GM13977 (cell line): Measurements from ENCODE around the gene N4BP2L2.

Experiments
- DNase-seq: peaks from one replicate; pipeline ENCODE4 v3.0.0; 2012; ENCODE audit warnings: low spot score
- in situ Hi-C: fragments of 300-500 bp; cut with MboI; formaldehyde crosslinking; loops from one replicate; pipeline ENCODE4 v1.12.0; 2022; ENCODE audit warnings: low sequenced_read_pairs, low pct_unique_long_range_greater_than_20kb, mixed read lengths, inconsistent platforms; ENCODE audit not compliant: unreplicated experiment
- TF ChIP-seq, protein P1 (sequence below): IDR thresholded peaks from 2 replicates; pipeline ENCODE4 v1.5.1; 2012; ENCODE audit warnings: mild to moderate bottlenecking, control low read depth; ENCODE audit not compliant: insufficient read depth; ENCODE audit errors: extremely low read depth, missing control alignments

Gene N4BP2L2

DNA sequence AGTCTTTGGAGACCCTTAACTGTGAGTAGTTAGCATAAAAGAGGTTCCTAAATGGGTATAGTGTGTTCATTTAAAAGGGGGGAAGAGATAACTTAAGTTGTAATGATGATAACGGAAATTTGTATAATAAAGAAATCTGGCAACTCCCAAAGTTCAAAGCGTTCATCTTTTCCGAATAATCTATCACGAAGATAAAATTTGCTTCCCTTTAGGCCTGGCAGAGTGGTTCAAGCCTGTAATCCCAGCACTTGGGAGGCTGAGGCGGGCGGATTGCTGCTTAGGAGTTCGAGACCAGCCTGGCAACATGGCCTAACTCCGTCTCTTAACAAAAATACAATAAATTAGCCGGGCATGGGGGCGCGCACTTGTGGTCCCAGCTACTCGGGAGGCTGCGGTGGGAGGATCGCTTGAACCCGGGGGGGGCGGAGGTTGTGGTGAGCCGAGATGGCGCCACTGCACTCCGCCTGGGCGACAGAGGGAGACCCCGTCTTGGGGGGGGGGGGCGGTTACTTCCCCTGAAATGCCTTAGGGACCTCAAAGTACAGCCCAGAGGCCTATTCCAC is 934 bp downstream of the N4BP2L2 start:
- no peak for DNase-seq

DNA sequence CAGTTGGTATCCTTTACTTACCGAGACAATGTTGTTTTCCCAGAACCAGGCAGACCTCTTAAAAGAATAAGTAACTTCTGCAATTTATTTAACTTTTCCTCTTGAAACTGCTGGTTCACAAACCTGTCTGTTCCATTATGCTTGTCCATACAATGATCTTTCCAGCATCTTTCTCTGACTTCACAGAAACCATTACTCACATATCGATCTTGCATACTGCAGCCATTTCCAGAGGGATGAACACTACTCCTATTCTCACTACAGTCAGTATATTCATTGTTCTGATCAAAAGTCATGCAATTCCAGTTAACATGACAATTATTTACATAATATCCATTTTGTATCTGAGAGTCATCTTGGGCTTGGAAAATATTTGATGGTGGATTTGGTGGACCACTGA is 2.8 kb downstream of the N4BP2L2 start:
- in situ Hi-C loops: no loop called here

More for the DNA sequence above, 934 bp downstream of the N4BP2L2 start:
- in situ Hi-C loops: no loop called here
- TF ChIP-seq, protein P1, sequence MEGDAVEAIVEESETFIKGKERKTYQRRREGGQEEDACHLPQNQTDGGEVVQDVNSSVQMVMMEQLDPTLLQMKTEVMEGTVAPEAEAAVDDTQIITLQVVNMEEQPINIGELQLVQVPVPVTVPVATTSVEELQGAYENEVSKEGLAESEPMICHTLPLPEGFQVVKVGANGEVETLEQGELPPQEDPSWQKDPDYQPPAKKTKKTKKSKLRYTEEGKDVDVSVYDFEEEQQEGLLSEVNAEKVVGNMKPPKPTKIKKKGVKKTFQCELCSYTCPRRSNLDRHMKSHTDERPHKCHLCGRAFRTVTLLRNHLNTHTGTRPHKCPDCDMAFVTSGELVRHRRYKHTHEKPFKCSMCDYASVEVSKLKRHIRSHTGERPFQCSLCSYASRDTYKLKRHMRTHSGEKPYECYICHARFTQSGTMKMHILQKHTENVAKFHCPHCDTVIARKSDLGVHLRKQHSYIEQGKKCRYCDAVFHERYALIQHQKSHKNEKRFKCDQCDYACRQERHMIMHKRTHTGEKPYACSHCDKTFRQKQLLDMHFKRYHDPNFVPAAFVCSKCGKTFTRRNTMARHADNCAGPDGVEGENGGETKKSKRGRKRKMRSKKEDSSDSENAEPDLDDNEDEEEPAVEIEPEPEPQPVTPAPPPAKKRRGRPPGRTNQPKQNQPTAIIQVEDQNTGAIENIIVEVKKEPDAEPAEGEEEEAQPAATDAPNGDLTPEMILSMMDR: no peak

DNA sequence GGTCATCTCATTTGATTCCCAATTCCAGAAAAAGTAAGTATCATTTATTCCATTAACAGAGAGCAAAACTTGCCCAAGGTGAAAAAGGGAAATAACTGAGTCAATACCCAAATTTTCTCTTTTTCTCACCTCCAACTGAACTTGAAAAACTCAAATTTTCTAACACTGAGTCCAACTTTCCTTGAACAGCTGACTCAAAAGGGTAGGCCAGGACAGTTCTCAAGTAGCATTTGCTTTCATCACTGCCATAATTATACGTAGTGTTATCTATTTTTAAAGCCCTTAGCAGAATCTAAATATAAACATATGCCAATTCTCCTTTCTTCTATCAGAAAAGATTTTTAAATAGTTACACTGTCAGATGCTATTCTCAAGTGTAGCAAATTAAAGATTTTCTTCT is 3.5 kb downstream of the N4BP2L2 start:
- DNase-seq: no peak
- in situ Hi-C loops: no loop called here
- TF ChIP-seq, protein P1: no peak

More for the DNA sequence above, 2.8 kb downstream of the N4BP2L2 start:
- TF ChIP-seq, protein P1: no peak
- DNase-seq: no peak

DNA sequence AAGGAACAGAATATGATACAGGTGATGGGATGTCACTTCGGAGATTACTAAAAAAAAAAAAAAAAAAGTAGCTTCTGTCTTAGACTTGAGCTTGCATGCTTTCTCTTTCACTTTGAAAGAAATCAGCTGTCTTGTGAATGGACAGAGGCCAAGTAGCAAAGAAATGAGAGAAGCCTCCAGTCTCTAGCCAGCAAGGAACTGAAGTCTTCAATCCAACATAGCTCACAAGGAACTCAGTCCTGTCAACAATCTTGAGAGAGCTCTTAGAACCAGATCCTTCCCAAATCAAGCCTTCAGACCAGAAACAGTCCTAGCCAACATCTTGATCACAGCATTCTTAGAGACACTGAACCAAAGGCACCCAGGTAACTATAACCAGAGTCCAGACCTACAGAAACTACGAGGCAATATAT is 7.7 kb downstream of the N4BP2L2 start:
- in situ Hi-C loops: no loop called here
- peak; percentile 50 for DNase-seq
- TF ChIP-seq, protein P1: no peak

DNA sequence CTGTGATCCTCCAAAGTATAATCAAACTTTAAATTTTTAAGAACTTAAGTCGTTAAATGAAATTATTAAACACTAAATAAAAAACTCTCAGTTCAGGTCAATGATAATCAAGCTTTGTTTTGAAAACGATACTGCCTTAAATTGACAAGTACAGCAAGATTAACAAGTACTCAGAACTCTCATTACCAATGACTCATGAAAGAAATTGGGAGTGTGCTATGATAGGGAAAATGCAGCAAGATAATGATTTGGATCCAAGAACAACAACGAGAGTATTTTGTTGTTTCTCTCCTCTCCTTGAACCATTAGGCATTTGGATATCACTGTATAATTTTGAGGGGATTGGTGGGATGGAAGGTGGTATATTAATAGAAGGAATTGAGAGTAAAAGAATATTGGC is 10.2 kb downstream of the N4BP2L2 start:
- in situ Hi-C loops: no loop called here
- TF ChIP-seq, protein P1: no peak
- DNase-seq: no peak

DNA sequence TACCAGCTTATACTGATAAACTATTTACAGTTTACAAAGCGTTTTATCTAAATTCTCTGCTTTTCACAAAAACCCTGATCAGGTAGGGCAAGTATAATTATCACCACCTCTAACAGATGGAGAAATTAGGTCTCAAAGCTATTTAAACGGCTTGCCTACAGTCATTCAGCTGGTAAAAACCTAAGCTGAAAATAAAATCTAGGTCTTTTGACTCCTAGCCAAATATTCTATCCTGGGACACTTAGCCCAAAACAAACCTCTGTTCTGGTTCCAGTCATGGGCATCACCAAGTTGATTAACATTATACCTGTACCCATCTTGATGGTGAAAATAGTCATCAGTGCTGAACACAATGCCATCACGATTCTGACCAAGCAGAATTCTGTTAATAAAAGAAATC is 11.4 kb downstream of the N4BP2L2 start:
- in situ Hi-C loops: no loop called here
- no peak for DNase-seq
- TF ChIP-seq, protein P1: no peak
